Activated T-helper 2 cell treated with anti-CD3 and anti-CD28 coated beads, Interferon-gamma antibody, Interleukin-2, Interleukin-4, amounts not matched to agents 10 μg/mL and 5 μg/mL and 100 μg/mL, durations not matched to agents 14 hours and 24 hours and 36 hours (primary cell): Measurements from ENCODE around the gene DMGDH. TPM values are rescaled to one million over a fixed set of nuclear protein-coding genes. Genes with fewer than 3 reads are reported as not detected.
"Not testable (repeated sequence)": the region's sequence is repeated elsewhere in the genome, so short reads cannot be mapped to it uniquely, and the experiment has no call there.

Experiments used
- DNase-seq: peaks from one replicate; pipeline ENCODE4 v3.0.0; 2021; ENCODE audit warnings: low spot score
- H3K27ac Mint-ChIP-seq: one replicate; pipeline ENCODE4 v1.8.0; 2021; ENCODE audit warnings: mixed read lengths
- H3K27me3 Mint-ChIP-seq: one replicate; pipeline ENCODE4 v1.8.0; 2021; ENCODE audit warnings: low read depth, mixed read lengths
- H3K36me3 Mint-ChIP-seq: one replicate; pipeline ENCODE4 v1.8.0; 2021; ENCODE audit warnings: low read depth, mixed read lengths
- H3K4me1 Mint-ChIP-seq: one replicate; pipeline ENCODE4 v1.8.0; 2021; ENCODE audit warnings: low read depth, mixed read lengths
- H3K4me3 Mint-ChIP-seq: one replicate; pipeline ENCODE4 v1.8.0; 2021; ENCODE audit warnings: low read depth, mild to moderate bottlenecking, moderate library complexity, mixed read lengths
- H3K9me3 Mint-ChIP-seq: one replicate; pipeline ENCODE4 v1.8.0; 2021; ENCODE audit warnings: mixed read lengths
- intact Hi-C: fragments of 100-400 bp; cut with micrococcal nuclease; formaldehyde crosslinking; loops from one replicate; pipeline ENCODE4 v1.15.1; 2023
- total RNA-seq: library from RNA; stranded (reverse); gene quantifications from 2 replicates; pipeline ENCODE4 v1.2.3, GENCODE V29; 2022

DMGDH gene
- total RNA-seq, 1 donor from 2014 or later: 0.41 TPM

DNA sequence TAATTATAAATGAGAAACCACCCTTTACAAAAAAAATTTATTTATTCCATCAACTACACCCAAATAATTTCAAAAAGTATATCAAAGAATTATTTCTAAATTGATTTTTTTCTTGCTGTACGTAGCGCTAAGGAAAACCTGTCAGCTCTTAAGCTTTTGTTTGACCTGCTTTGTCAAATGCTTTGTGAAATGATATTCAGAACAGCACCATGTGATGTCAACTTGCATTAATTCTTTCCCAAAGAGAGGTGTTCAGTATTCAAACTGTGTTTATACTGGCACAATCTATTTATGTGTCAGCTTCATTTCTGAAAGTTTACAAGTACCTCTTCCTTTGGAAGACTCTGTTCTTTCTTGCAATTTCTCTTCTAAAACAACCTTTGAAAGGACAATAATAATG, 72.4 kb downstream of the DMGDH start:
- no peak for DNase-seq
- Mint-ChIP-seq H3K9me3 (no peaks in the 10 kb centered on the region), H3K36me3 (no peaks in the 10 kb centered on the region), H3K27ac (no peak overlapping the region), H3K27me3 (peaks cover 20% of the 10 kb centered on the region), H3K4me3 (no peak overlapping the region), H3K4me1 (peaks cover 15% of the 10 kb centered on the region)
- intact Hi-C loops: no loop called here

DNA sequence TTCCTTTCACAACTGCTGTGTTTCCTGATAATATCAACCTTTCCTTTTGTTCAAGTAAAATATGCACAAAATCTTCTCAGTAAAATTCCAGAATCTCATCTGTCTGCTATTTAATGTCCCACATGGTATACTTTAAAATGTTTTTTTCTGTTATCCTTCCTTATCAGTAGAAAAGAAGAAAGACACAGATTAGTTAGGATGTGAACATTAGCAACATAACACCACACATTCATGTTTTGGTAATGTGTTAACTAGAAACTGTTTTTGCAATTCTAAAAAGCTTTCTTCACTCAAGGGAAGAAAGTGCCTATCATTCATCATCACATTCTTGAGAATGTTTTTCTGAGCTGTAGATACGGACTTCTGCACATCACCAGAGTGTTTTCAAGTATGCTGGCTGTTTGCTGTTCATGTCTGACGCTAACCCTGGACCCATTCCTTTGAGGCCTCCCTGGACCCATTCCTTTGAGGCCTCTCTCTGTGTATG, 73.9 kb downstream of the DMGDH start:
- intact Hi-C loops: no loop called here
- Mint-ChIP-seq H3K27me3 (peaks cover 18% of the 10 kb centered on the region), H3K36me3 (no peaks in the 10 kb centered on the region), H3K4me1 (peaks cover 15% of the 10 kb centered on the region), H3K9me3 (no peaks in the 10 kb centered on the region), H3K27ac (no peak overlapping the region), H3K4me3 (no peak overlapping the region)
- no peak for DNase-seq

DNA sequence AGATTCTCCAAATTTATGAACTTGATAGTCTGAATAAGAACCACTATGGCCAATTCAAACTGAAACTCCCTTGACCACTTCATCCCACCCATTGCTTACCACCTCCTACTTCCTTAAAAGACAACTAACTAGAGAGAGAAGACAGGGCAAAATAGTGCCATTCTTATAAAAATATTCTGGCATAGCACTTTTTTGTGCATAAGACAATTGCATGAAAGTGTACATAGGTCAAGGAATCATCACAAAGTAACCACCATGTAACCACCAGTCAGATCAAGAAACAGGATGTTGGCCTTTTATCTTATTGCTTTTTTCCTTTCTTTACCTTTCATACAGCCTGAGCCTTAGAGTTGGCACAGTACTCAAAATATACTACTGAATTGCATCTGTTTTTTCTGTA, 76.3 kb downstream of the DMGDH start:
- H3K36me3 Mint-ChIP-seq: no peaks in the 10 kb centered on the region
- H3K27ac Mint-ChIP-seq: peak overlapping the region; percentile 25
- H3K27me3 Mint-ChIP-seq: peaks cover 12% of the 10 kb centered on the region
- H3K9me3 Mint-ChIP-seq: no peaks in the 10 kb centered on the region
- no peak overlapping the region for H3K4me3 Mint-ChIP-seq
- H3K4me1 Mint-ChIP-seq: peaks cover 18% of the 10 kb centered on the region
- intact Hi-C loops: loop anchor here (1.0 kb wide), 1 partner anchor 8 kb away; the partner anchor contains the start of gene ARSB
- no peak for DNase-seq

DNA sequence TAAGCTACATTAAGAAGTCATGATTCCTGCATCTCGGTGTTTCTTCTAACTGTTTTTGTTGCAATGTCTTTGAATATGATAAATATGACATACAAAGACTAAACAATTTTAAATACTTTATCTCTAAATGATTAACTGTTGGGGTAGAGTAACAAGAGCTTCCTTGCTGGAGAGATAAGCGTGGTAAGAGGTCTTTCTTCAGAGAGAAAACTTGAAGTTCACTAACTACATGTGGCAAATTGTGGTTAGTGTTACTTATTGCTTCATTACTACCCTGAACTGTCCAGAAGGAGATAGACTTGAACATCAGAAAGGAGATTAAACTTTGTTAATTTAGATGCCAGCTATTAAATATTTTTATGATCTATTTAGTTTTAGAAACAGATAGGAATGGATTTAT, 77.3 kb downstream of the DMGDH start:
- no peaks in the 10 kb centered on the region for H3K36me3 Mint-ChIP-seq
- no peaks in the 10 kb centered on the region for H3K9me3 Mint-ChIP-seq
- no peak for DNase-seq
- H3K27me3 Mint-ChIP-seq: peaks cover 7% of the 10 kb centered on the region
- H3K4me3 Mint-ChIP-seq: no peak overlapping the region
- H3K27ac Mint-ChIP-seq: no peak overlapping the region
- H3K4me1 Mint-ChIP-seq: peaks cover 18% of the 10 kb centered on the region
- intact Hi-C loops: no loop called here

DNA sequence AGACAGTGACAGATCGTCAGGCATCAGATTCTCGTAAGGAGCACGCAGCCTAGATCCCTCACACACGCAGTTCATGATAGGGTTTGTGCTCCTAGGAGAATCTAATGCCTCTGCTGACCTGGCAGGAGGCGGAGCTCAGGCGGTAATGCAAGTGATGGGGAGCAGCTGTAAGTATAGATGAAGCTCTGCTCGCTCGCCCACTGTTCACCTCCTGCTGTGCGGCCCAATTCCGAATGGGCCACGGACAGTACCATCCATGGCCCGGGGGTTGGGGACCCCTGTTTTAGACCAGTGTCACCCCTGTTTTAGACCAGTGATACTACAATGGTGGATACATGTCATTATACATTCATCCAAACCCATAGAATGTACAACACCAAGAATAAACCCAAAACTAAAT, 80.4 kb downstream of the DMGDH start:
- Mint-ChIP-seq H3K36me3 (no peaks in the 10 kb centered on the region), H3K4me3 (no peak overlapping the region), H3K4me1 (peaks cover 27% of the 10 kb centered on the region), H3K9me3 (no peaks in the 10 kb centered on the region), H3K27ac (no peak overlapping the region), H3K27me3 (no peaks in the 10 kb centered on the region)
- no peak for DNase-seq
- intact Hi-C loops: loop anchor here (10.0 kb wide), 1 partner anchor 996 kb away; no protein-coding TSS in a partner anchor

DNA sequence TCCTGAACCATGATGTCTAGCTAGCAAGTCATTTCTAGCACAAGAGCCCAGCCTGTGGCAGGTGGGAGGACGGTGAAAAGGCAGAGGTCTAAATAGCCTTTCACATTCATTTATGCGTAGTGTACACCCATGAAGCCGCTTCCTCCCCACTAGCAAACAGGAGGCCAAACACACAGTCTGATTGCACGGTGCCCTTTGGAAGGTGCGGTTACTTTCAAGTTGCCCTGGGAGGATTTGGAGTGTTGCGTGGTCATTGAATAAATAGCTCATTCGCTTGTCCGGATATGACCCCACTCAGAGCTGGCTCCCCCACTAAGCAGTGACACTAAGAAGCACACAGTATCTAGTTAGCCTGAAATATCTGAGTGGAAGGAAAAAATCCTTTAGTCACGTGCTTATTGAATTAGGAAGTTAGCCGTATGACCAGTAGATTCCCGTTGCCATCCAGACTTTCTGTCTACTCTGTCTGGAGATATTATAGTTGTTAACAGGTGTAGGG, 83.7 kb downstream of the DMGDH start:
- Mint-ChIP-seq H3K9me3 (no peaks in the 10 kb centered on the region), H3K36me3 (peaks cover 3% of the 10 kb centered on the region), H3K4me1 (peaks cover 36% of the 10 kb centered on the region), H3K27ac (peak overlapping the region; percentile 98), H3K4me3 (peak overlapping the region; percentile 90), H3K27me3 (no peaks in the 10 kb centered on the region)
- peak; percentile 53 for DNase-seq
- intact Hi-C loops: loop anchor here (1.0 to 10.0 kb wide), 4 partner anchors 8 to 999 kb away; no protein-coding TSS in a partner anchor

DNA sequence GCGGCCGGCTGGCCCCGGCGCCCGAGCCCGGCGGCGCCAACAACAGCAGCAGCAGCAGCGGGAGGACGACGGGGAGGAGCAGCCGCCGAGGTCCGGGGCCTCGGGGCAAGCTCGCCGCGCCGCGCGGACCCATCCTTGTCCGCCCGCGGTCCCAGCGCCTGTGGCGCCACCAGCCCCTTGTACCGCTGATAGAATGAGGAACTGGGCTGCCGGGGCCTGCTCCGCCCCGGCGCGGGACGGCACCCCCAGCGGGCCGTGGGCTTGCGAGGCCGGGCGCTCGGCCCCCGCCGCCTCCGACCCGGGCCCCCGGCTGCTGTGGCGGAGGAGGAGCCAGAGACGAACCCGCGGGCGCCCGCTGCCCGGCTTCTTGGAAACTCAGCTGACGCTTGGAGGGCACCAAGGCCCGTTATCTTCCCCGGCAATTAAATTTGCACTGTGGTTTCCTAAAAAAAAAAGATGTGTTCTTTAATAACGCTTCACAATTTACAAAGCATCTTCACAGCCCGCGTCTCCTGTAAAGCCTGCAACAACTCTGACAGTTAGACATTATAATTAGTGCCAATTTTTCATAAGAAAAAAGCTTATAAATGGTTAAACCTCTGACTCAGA, 84.3 kb downstream of the DMGDH start, which contains the start of gene ARSB:
ARSB (minus strand) TSS at position 195 of the 609 bp plus-strand sequence; CDS start at position 133, 62 bp downstream.
- Mint-ChIP-seq H3K4me1 (peaks cover 38% of the 10 kb centered on the region), H3K27ac (peak within 1 kb of the TSS; percentile 98), H3K9me3 (no peaks in the 10 kb centered on the region), H3K27me3 (no peaks in the 10 kb centered on the region), H3K4me3 (peak within 1 kb of the TSS; percentile 90), H3K36me3 (peaks cover 3% of the 10 kb centered on the region)
- peak; percentile 47 for DNase-seq
- intact Hi-C loops: loop anchor here (1.0 to 10.0 kb wide), 4 partner anchors 8 to 1000 kb away; no protein-coding TSS in a partner anchor

DNA sequence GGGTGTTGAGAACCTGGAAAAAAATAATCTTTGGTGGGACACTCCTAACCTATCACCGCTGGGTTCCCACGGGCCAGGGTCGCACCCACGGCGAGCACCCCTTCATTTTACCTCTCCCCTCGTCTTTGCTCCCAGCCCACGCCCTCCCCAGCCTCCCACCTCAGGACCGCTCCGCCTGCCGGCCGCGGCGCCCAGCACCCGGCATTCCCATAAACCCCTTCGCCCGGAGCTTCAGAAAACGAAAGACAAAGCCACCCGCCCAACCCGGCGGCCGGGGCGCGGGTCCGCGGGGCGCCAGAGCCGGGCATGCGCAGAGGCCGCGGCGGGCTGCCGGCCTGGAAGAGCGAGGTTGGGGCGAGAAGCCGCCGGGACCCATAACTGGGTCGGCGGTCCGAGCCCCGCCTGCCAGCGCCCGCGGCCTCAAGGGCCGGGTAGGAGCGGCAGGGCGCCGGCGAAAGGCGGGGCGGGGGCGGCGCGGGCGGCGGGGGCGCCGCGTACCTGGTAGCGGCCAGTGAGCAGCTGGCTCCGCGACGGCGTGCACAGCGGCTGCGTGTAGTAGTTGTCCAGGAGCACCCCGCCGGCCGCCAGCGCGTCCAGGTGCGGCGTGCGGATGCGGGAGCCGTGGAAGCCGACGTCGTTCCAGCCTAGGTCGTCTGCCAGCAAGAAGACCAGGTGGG, 84.9 kb downstream of the DMGDH start:
- H3K4me1 Mint-ChIP-seq: peaks cover 44% of the 10 kb centered on the region
- no peaks in the 10 kb centered on the region for H3K9me3 Mint-ChIP-seq
- peak; percentile 80 for DNase-seq
- H3K27ac Mint-ChIP-seq: peak overlapping the region; percentile 87
- H3K27me3 Mint-ChIP-seq: no peaks in the 10 kb centered on the region
- peaks cover 5% of the 10 kb centered on the region for H3K36me3 Mint-ChIP-seq
- peak overlapping the region; percentile 85 for H3K4me3 Mint-ChIP-seq
- intact Hi-C loops: loop anchor here (1.0 to 10.0 kb wide), 5 partner anchors 9 to 1000 kb away; no protein-coding TSS in a partner anchor

DNA sequence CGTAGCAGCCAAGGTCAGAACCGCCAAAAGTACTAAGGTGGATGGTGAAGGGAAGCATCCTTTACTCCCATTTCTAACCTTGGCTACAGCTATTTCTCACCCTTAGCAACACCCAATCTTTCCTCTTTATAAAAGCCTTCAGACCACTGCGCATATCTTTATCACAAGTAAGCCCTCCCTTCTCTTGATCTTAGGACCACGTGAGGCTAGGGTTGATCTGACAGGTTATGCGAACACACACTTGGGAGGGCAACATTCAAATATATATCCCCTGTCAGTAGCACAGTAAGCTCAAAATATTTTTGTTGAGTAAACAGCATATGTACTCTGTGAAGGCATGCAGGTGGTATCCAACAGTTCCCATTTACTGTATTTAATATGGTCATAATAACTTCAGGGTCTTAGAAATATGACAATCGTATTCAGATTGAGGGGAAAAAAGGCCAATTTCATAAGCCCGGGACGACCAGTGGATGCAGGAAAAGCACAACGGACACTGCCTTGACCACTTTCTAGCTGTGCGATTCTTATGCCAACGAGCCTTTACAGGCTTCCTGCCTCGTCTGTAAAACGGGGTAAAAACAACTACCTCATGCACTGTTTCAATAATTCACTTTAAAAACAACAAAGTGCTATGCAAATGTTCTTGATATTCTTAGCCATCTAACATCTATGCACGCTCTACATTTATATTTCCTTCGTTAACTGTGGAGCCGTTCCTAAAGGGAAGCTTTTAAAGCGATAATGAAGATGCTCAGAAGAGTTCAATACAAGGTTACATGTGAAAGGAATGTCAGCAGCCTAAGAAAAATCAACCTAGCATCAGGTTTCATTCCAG, 85.7 kb downstream of the DMGDH start:
- no peaks in the 10 kb centered on the region for H3K9me3 Mint-ChIP-seq
- intact Hi-C loops: loop anchor here (1.0 to 10.0 kb wide), 4 partner anchors 31 to 1001 kb away; no protein-coding TSS in a partner anchor
- H3K27ac Mint-ChIP-seq: peak overlapping the region; percentile 87
- H3K27me3 Mint-ChIP-seq: no peaks in the 10 kb centered on the region
- H3K4me3 Mint-ChIP-seq: peak overlapping the region; percentile 85
- peaks cover 12% of the 10 kb centered on the region for H3K36me3 Mint-ChIP-seq
- peaks cover 51% of the 10 kb centered on the region for H3K4me1 Mint-ChIP-seq
- DNase-seq: no peak

DNA sequence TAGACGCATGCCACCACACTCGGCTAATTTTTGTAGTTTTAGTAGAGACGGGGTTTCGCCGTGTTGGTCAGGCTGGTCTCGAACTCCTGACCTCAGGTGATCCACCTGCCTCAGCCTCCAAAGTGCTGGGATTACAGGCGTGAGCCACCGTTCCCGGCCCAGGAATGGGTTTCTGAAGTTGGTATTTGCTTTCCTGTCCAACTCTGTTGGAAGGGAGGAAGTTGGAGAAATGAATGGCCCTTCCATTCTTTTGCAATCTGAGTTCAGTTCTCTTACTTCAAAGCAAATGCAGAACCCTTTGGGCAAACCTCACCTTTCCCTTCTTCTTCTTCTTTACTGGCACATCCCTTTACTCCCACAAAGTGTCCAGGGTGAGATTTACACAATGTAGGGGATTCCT, 86.3 kb downstream of the DMGDH start:
- intact Hi-C loops: loop anchor here (10.0 kb wide), 1 partner anchor 1002 kb away; no protein-coding TSS in a partner anchor
- not testable (repeated sequence) for H3K27ac Mint-ChIP-seq, DNase-seq, H3K9me3 Mint-ChIP-seq, H3K27me3 Mint-ChIP-seq
- Mint-ChIP-seq H3K36me3 (peaks cover 12% of the 10 kb centered on the region), H3K4me1 (peaks cover 50% of the 10 kb centered on the region), H3K4me3 (peak overlapping the region; percentile 85)

DNA sequence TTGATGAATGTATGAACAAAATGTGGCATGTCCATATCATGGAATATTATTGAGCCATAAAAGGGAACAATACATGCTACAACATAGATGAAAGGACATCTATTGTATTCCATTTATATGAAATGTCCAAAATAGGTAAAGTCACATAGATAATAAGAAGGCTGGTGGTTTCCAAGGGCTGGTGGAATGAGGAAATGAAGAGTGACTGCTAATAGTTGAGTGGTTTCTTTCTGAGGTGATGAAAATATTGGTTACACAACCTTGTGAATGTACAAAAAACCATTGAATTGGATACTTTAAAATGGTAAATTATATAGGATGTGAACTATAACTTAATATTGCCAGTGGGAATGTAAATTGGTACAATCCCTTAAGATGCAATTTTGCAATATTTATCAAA, 89.6 kb downstream of the DMGDH start:
- H3K27ac Mint-ChIP-seq: peak overlapping the region; percentile 49
- H3K4me1 Mint-ChIP-seq: peaks cover 39% of the 10 kb centered on the region
- intact Hi-C loops: loop anchor here (10.0 kb wide), 1 partner anchor 1005 kb away; no protein-coding TSS in a partner anchor
- no peaks in the 10 kb centered on the region for H3K9me3 Mint-ChIP-seq
- H3K4me3 Mint-ChIP-seq: no peak overlapping the region
- peaks cover 12% of the 10 kb centered on the region for H3K36me3 Mint-ChIP-seq
- DNase-seq: no peak
- H3K27me3 Mint-ChIP-seq: peaks cover 2% of the 10 kb centered on the region

DNA sequence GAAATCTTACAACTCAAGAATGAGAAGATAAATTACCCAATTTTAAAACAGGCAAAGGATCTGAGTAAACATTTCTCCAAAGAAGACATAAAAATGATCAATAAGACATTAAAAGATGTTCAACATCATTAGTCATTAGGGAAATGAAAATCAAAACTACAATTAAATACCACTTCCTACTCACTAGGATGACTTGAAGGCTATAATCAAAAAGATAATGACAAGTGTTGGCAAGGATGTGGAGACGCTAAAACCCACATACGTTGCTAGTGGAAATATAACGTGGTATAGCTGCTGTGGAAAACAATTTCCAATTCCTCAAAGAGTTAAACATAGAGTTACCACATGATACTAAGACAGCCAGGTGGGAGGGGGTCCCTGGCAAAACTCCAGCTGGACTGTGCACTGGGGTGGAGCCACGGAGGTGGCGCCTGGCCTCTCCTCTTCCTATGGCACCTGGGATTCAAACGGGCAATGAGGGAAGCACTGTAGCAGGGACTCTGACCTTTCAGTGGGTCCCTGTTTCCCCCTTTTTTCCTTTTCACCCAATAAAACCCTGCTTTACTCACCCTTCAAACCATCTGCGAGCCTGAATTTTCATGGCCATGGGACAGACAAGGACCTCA, 90.2 kb downstream of the DMGDH start:
- peaks cover 39% of the 10 kb centered on the region for H3K4me1 Mint-ChIP-seq
- H3K27me3 Mint-ChIP-seq: peaks cover 2% of the 10 kb centered on the region
- H3K27ac Mint-ChIP-seq: peak overlapping the region; percentile 49
- no peak overlapping the region for H3K4me3 Mint-ChIP-seq
- intact Hi-C loops: no loop called here
- DNase-seq: no peak
- no peaks in the 10 kb centered on the region for H3K9me3 Mint-ChIP-seq
- H3K36me3 Mint-ChIP-seq: peaks cover 12% of the 10 kb centered on the region
